ENCODE data around the gene CRELD2. TPM values are rescaled to one million over a fixed set of nuclear protein-coding genes. Genes with fewer than 3 reads are reported as not detected.

CRELD2 gene, protein sequence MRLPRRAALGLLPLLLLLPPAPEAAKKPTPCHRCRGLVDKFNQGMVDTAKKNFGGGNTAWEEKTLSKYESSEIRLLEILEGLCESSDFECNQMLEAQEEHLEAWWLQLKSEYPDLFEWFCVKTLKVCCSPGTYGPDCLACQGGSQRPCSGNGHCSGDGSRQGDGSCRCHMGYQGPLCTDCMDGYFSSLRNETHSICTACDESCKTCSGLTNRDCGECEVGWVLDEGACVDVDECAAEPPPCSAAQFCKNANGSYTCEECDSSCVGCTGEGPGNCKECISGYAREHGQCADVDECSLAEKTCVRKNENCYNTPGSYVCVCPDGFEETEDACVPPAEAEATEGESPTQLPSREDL
- 10 to 100 TPM; 58.0 to 58.1 TPM for total RNA-seq

DNA sequence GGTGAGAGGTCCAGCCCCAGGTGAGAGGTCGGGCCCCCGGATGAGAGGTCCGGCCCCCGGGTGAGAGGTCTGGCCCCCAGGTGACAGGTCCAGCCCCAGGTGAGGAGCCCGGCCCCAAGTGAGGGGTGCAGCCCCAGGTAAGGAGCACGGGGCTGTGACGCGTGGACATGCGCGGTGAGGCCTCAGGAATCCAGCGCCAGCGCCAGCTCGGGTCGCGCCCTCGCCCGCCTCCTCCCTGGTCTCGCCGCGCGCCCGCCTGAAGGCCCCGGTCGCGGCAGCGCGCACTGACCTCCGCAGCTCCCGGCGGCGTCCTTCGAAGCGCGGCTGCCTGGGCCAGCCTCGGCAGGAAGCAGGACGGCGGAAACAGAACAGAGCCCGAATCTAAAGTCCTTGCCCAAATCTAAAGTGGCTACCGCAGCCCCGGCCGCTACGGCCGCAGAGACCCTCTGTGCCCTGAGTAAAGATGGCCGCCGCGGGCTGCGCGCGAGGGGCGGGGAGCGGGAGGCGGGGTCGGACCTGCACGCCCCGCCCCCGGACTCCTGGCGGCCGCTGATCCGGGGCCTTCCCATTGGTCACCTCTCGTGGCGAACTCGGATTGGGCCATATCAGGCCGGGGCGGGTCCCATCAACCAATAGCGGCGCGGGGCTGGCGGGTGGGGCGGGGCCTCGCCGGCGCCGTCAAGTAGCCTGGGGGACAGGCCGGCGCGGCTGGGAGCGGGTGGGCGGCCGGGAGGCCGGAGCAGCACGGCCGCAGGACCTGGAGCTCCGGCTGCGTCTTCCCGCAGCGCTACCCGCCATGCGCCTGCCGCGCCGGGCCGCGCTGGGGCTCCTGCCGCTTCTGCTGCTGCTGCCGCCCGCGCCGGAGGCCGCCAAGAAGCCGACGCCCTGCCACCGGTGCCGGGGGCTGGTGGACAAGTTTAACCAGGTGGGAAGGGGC, at the start of gene CRELD2, which contains the start of gene ALG12:
CRELD2 (plus strand) TSS at position 661 of the 937 bp plus-strand sequence; CDS start at position 797, 136 bp downstream.
ALG12 (minus strand) TSS at position 465 of the 937 bp plus-strand sequence. CDS start 4,673 bp downstream, outside the sequence.
- DNase-seq (peak; percentile 98), ATAC-seq (peak; percentile 98)
- H3K27me3 Mint-ChIP-seq (ENCODE audit: low read depth), result no peaks in the 10 kb centered on the region
- ChIA-PET CTCF (interaction anchor here (0.7 to 1.2 kb wide), 2 partner anchors 112 to 160 kb away, joined by 3 to 4 read pairs; no protein-coding TSS in a partner anchor), POLR2A (interaction anchor here (0.6 to 1.7 kb wide), 6 partner anchors 18 to 273 kb away, joined by 3 to 7 read pairs (median 4); no protein-coding TSS in a partner anchor)
- H3K9me3 Mint-ChIP-seq (ENCODE audit: insufficient read depth), result no peaks in the 10 kb centered on the region
- peaks cover 31% of the 10 kb centered on the region for H3K4me1 Mint-ChIP-seq (ENCODE audit: low read depth)
- H3K4me3 Mint-ChIP-seq, result peak within 1 kb of the TSS; percentile 81
- H3K36me3 Mint-ChIP-seq (ENCODE audit: low read depth), result peaks cover 29% of the 10 kb centered on the region
- peak within 1 kb of the TSS; percentile 88 for H3K27ac Mint-ChIP-seq

DNA sequence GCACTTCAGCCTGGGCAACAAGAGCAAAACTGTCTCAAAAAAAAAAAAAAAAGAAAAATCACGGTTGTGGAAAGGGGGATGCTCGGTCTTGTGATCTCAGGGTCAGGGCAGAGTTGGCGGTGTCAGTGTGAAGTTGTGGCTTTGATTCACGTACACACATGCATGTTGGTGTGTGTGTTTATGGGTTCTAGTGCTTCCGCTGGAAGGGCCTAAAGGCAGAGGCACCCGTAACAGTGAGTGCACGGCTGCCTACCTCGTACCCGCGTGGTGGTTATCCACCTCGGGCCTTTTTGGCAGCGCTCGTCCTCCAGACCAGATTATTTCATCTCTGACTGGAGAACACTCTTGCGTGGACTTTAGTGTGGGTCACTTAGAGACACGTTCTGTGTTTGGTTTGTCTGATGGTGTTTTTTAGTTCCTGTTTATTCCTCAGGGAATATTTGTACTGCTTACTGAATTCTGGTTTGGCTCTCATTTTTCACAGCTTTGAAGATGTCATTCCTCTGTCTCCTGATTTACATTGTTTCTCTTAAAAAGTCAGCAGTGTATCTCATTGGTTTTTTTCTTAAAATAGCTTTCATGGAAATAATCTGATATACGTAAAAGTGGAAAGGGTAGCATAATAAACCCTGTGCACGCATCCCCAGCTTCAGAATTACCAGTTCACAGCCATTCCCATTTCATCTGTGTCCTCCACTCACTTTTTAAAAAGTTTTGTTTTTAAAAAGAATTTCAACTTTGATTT, 49.2 kb upstream of the CRELD2 start:
- Mint-ChIP-seq H3K27ac (peak overlapping the region; percentile 4), H3K4me3 (no peak overlapping the region), H3K9me3 (ENCODE audit: insufficient read depth) (peaks cover 37% of the 10 kb centered on the region), H3K4me1 (ENCODE audit: low read depth) (peaks cover 51% of the 10 kb centered on the region), H3K27me3 (ENCODE audit: low read depth) (no peaks in the 10 kb centered on the region), H3K36me3 (ENCODE audit: low read depth) (peaks cover 70% of the 10 kb centered on the region)
- DNase-seq (no peak), ATAC-seq (no peak)
- ChIA-PET POLR2A (interaction anchor here (1.1 kb wide), 2 partner anchors 14 to 19 kb away, joined by 3 to 7 read pairs; no protein-coding TSS in a partner anchor), CTCF (interaction anchor here (1.4 to 2.4 kb wide), 2 partner anchors 12 to 14 kb away, joined by 3 to 8 read pairs; no protein-coding TSS in a partner anchor)

DNA sequence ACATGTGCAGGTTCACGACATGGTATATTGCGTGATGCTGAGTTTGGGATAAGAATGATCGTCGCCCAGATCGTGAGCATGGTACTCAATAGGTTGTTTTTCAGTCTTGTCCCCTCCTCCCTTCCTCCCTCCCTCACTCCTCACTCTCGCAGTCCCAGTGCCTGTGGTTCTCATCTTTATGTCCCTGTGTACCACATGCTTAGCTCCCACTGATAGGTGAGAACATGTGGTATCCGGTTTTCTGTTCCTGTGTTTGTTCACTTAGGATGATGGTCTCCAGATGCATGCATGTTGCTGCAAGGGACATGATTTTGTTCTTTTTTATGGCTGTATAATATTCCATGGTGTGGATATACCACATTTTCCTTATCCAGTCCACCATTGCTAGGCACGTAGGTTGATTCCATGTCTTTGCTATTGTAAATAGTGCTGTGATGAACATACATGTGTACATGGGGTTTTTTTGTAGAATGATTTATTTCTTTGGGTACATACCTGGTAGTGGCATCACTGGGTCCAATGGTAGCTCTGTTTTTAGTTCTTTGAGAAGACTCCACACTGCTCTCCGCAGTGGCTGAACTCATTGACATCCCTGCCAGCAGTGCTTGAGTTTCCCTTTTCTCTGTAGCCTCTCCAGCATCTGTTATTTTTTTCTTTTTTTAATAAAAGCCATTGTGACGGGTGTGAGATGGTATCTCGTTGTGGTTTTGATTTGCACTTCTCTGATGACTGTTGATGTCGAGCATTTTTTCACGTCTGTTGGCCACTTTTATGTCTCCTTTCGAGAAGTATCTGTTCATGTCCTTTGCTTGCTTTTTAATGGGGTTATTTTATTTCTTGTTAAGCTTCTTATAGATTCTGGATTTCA, 48.4 kb upstream of the CRELD2 start:
- POLR2A ChIA-PET, result interaction anchor here (0.6 to 1.2 kb wide), 5 partner anchors 10 to 166 kb away, joined by 3 to 4 read pairs (median 3); no protein-coding TSS in a partner anchor
- H3K4me3 Mint-ChIP-seq, result no peak overlapping the region
- H3K4me1 Mint-ChIP-seq (ENCODE audit: low read depth), result peaks cover 50% of the 10 kb centered on the region
- CTCF ChIA-PET, result interaction anchor here (0.8 to 2.4 kb wide), 3 partner anchors 12 to 48 kb away, joined by 3 to 8 read pairs (median 3); no protein-coding TSS in a partner anchor
- H3K27me3 Mint-ChIP-seq (ENCODE audit: low read depth), result no peaks in the 10 kb centered on the region
- H3K36me3 Mint-ChIP-seq (ENCODE audit: low read depth), result peaks cover 70% of the 10 kb centered on the region
- ATAC-seq, result no peak
- H3K27ac Mint-ChIP-seq, result no peak overlapping the region
- no peak for DNase-seq
- peaks cover 37% of the 10 kb centered on the region for H3K9me3 Mint-ChIP-seq (ENCODE audit: insufficient read depth)

DNA sequence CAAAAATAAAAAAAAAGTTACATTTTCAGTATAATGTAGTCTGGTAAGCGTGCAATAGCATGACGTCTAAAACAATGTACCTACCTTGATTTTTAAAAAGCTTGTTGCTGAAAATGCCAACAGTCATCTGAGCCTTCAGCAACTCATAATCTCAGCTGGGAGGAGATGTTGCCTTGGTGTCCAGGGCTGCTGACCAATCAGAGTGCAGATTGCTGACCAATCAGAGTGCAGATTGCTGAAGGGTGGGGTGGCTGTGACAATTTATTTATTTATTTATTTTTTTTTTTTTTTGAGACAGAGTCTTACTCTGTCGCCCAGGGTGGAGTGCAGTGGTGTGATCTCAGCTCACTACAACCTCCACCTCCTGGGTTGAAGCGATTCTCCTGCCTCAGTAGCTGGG, 47.0 kb upstream of the CRELD2 start:
- no peak overlapping the region for H3K4me3 Mint-ChIP-seq
- ChIA-PET POLR2A (no interaction called here), CTCF (interaction anchor here (1.3 kb wide), 1 partner anchor 11 kb away, joined by 3 read pairs; no protein-coding TSS in a partner anchor)
- H3K27me3 Mint-ChIP-seq (ENCODE audit: low read depth), result no peaks in the 10 kb centered on the region
- no peak overlapping the region for H3K27ac Mint-ChIP-seq
- peaks cover 68% of the 10 kb centered on the region for H3K36me3 Mint-ChIP-seq (ENCODE audit: low read depth)
- peaks cover 43% of the 10 kb centered on the region for H3K4me1 Mint-ChIP-seq (ENCODE audit: low read depth)
- DNase-seq (no peak), ATAC-seq (no peak)
- H3K9me3 Mint-ChIP-seq (ENCODE audit: insufficient read depth), result peaks cover 29% of the 10 kb centered on the region

DNA sequence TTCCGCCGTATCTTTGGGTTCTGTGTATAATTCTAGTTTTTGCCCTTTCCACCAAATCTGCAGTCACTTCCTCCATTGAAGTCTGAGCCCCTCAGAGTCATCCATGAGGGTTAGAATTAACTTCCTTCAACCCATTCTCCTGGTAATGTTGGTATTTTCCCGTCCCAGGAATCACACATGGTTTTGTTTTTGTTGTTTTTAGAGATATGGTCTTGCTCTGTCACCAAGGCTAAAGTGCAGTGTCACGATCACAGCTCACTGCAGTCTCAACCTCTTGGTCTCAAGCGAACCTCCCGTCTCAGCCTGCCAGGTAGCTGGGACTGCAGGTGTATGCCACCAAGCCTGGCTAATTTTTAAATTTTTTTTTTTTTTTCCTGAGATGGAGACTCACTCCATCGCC, 46.1 kb upstream of the CRELD2 start:
- CTCF ChIA-PET, result no interaction called here
- DNase-seq (no peak), ATAC-seq (no peak)
- Mint-ChIP-seq H3K36me3 (ENCODE audit: low read depth) (peaks cover 65% of the 10 kb centered on the region), H3K4me3 (no peak overlapping the region), H3K9me3 (ENCODE audit: insufficient read depth) (peaks cover 23% of the 10 kb centered on the region), H3K27ac (no peak overlapping the region), H3K4me1 (ENCODE audit: low read depth) (peaks cover 34% of the 10 kb centered on the region), H3K27me3 (ENCODE audit: low read depth) (no peaks in the 10 kb centered on the region)
- POLR2A ChIA-PET, result no interaction called here

DNA sequence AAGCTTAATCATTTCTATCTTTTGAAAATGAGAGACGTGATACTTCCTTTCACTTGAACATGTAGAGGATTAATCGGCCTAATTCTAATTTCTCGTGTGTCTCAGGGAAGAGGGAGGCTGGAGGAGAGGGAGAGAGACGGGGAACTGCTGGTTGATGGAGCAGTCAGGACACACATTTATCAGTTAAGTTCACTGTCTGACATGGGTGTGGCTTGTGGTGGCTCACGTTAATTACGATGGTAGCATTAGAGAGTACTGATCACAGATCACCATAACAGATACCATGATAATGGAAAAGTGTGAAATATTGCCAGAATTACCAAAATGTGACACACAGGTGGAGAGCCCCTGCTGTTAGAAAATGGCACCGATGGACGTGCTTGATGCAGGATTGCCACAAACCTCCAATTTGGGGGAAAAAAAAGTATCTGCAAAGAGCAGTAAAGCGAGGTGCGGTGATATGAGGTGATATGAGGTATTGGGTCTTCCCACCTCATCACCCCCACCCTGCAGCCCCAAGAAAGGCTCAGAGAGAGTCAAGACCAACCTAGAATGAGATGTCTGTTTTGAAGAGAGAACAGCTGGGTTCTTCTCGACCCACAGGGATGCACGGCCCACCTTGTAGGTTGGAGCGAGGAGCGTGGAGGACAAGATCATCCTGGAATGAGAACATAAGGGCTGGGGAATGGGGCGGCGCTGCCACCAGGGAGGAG, 45.0 kb upstream of the CRELD2 start:
- ChIA-PET POLR2A (no interaction called here), CTCF (no interaction called here)
- Mint-ChIP-seq H3K27me3 (ENCODE audit: low read depth) (no peaks in the 10 kb centered on the region), H3K4me3 (no peak overlapping the region), H3K36me3 (ENCODE audit: low read depth) (peaks cover 63% of the 10 kb centered on the region), H3K9me3 (ENCODE audit: insufficient read depth) (peaks cover 21% of the 10 kb centered on the region), H3K4me1 (ENCODE audit: low read depth) (peaks cover 26% of the 10 kb centered on the region), H3K27ac (no peak overlapping the region)
- ATAC-seq (no peak), DNase-seq (no peak)

DNA sequence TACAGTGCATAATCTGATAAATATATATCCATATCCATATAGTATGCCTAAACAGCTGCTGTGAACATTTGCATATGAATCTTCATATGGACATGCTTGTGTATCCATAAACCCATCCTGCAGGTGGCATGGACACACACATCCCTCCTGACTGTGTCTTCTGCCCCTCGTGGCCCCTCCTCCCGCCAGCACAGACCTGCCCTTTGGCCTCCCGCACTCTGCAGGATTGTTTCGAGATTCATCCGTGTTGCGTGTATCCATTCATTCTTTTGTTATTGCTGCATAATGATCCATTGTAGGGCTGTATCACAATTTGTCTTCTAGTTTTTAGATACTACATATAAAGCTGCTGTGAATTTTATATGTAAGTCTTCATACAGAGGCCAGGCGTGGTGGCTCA, 40.8 kb upstream of the CRELD2 start:
- no peak for DNase-seq
- ChIA-PET CTCF (interaction anchor here (1.1 kb wide), 1 partner anchor 22 kb away, joined by 3 read pairs; no protein-coding TSS in a partner anchor), POLR2A (no interaction called here)
- Mint-ChIP-seq H3K9me3 (ENCODE audit: insufficient read depth) (peaks cover 4% of the 10 kb centered on the region), H3K4me1 (ENCODE audit: low read depth) (peaks cover 21% of the 10 kb centered on the region), H3K36me3 (ENCODE audit: low read depth) (peaks cover 58% of the 10 kb centered on the region), H3K4me3 (no peak overlapping the region), H3K27me3 (ENCODE audit: low read depth) (no peaks in the 10 kb centered on the region), H3K27ac (no peak overlapping the region)
- ATAC-seq, result no peak

DNA sequence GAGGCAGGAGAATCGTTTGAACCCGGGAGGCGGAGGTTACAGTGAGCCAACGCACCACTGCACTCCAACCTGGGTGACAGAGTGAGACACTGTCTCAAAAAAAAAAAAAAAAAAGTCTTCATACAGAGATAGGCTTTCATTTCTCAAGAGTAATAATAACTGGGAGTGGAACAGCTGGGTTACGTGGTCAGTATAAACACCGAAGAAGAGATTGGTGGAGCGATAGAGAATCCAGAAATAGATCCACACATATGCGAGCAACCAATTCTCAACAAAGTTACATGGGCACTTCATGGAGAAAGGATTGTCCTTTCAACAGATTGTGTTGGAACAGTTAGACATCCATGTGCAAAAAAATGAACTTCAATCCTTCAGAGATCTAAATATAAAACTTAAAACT, 40.2 kb upstream of the CRELD2 start:
- Mint-ChIP-seq H3K27me3 (ENCODE audit: low read depth) (no peaks in the 10 kb centered on the region), H3K36me3 (ENCODE audit: low read depth) (peaks cover 60% of the 10 kb centered on the region), H3K27ac (no peak overlapping the region), H3K4me3 (no peak overlapping the region), H3K4me1 (ENCODE audit: low read depth) (peaks cover 21% of the 10 kb centered on the region), H3K9me3 (ENCODE audit: insufficient read depth) (peaks cover 4% of the 10 kb centered on the region)
- no peak for DNase-seq
- ChIA-PET POLR2A (no interaction called here), CTCF (no interaction called here)
- ATAC-seq, result no peak

DNA sequence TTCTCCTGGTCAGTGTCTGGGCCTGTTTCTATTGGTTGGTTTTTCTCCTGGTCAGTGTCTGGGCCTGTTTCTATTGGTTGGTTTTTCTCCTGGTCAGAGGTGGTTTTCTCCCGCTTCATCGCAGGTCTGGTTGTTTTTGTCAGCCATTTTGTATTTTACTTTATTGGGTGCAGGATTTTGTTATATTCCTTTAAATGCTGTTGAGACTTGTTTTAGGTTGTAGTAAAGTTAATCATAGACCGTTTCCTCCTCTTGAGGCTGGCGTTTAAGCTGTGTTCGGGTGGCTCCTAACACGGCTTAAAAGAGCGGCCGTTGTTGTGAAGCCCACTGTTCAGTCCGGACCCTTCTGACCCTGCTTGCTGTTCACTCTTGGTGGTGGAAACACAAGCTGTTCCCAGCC, 38.6 kb upstream of the CRELD2 start:
- POLR2A ChIA-PET, result interaction anchor here (0.6 kb wide), 1 partner anchor 9 kb away, joined by 3 read pairs; no protein-coding TSS in a partner anchor
- no peak for ATAC-seq

DNA sequence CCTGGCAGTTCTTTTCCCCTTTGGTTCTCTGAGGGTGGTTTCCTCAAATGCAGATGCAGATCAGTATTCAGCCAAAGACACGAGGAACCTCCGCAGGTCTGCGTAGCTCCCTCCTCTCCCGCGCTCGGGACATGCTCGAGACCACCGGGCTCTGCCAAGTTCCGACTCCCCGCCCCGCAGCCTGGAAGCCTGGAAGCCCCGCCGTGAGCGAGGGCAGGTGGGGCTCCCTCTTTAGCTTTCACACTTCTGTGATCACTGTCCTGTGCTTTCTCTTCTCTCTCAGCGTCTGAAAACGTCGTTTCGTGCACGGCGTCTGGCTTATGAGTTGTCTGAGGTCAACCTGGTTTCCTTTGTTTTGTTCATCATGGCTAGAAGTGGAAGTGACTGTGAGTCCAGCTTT, 38.2 kb upstream of the CRELD2 start:
- DNase-seq, result peak; percentile 51

More for the DNA sequence above, 38.6 kb upstream of the CRELD2 start:
- H3K27ac Mint-ChIP-seq, result peak overlapping the region; percentile 79
- H3K9me3 Mint-ChIP-seq (ENCODE audit: insufficient read depth), result peaks cover 4% of the 10 kb centered on the region
- peaks cover 21% of the 10 kb centered on the region for H3K4me1 Mint-ChIP-seq (ENCODE audit: low read depth)
- no peaks in the 10 kb centered on the region for H3K27me3 Mint-ChIP-seq (ENCODE audit: low read depth)
- CTCF ChIA-PET, result interaction anchor here (0.7 to 1.2 kb wide), 2 partner anchors 15 to 113 kb away, joined by 3 read pairs; no protein-coding TSS in a partner anchor
- peaks cover 67% of the 10 kb centered on the region for H3K36me3 Mint-ChIP-seq (ENCODE audit: low read depth)
- no peak for DNase-seq
- H3K4me3 Mint-ChIP-seq, result no peak overlapping the region

More for the DNA sequence above, 38.2 kb upstream of the CRELD2 start:
- peaks cover 67% of the 10 kb centered on the region for H3K36me3 Mint-ChIP-seq (ENCODE audit: low read depth)
- no peaks in the 10 kb centered on the region for H3K27me3 Mint-ChIP-seq (ENCODE audit: low read depth)
- H3K9me3 Mint-ChIP-seq (ENCODE audit: insufficient read depth), result peaks cover 4% of the 10 kb centered on the region
- peak overlapping the region; percentile 79 for H3K27ac Mint-ChIP-seq
- ChIA-PET CTCF (interaction anchor here (0.7 to 1.2 kb wide), 2 partner anchors 14 to 113 kb away, joined by 3 read pairs; no protein-coding TSS in a partner anchor), POLR2A (interaction anchor here (0.6 kb wide), 1 partner anchor 10 kb away, joined by 3 read pairs; no protein-coding TSS in a partner anchor)
- peak; percentile 55 for ATAC-seq
- H3K4me1 Mint-ChIP-seq (ENCODE audit: low read depth), result peaks cover 21% of the 10 kb centered on the region
- peak overlapping the region; percentile 10 for H3K4me3 Mint-ChIP-seq

Data from activated CD8-positive, alpha-beta T cell treated with anti-CD3 and anti-CD28 coated beads, Interleukin-2, amount 10 ng/mL, durations not matched to agents 7 days and 5 days (primary cell).